SK-N-MC (cell line): Measurements from ENCODE around the gene FADS3.

ENCODE experiments used
- EZH2 ChIP-seq: fragments of 200-600 bp; sonication (generic); IDR thresholded peaks from one replicate; pipeline ENCODE4 v1.6.1; 2017; ENCODE audit warnings: antibody characterized with exemption
- FOXP2 ChIP-seq: optimal IDR thresholded peaks from 2 replicates; pipeline ENCODE3; 2011; ENCODE audit warnings: mild to moderate bottlenecking, moderate library complexity; ENCODE audit not compliant: insufficient read depth; ENCODE audit errors: extremely low read length, control extremely low read depth
- POLR2AphosphoS5 ChIP-seq: IDR thresholded peaks from 2 replicates; pipeline ENCODE4 v1.6.1; 2012; ENCODE audit warnings: mild to moderate bottlenecking, low read depth, low read length, borderline replicate concordance

- TF ChIP-seq EZH2: no peak
- TF ChIP-seq POLR2AphosphoS5: no peak; the same call in 1 of the 2 replicates
- TF ChIP-seq FOXP2: no peak
These were observed 52.8 kb downstream of the FADS3 start for GRCh38 chr11:61838501-61838900.
